PC-3 (cell line): ENCODE results near the gene URB1.

Source experiments
- EZH2 ChIP-seq: fragments of 300-600 bp; sonication (generic); IDR thresholded peaks from one replicate; pipeline ENCODE4 v1.6.1; 2017; ENCODE audit warnings: antibody characterized with exemption, mild to moderate bottlenecking, low read length; ENCODE audit not compliant: unreplicated experiment
- EZH2phosphoT487 ChIP-seq: fragments of 300-600 bp; sonication (generic); IDR thresholded peaks from 2 replicates; pipeline ENCODE4 v1.6.1; 2018; ENCODE audit warnings: mild to moderate bottlenecking, antibody characterized with exemption, low read length, borderline replicate concordance
- TF ChIP-seq, protein P1 (sequence below): fragments of 300-600 bp; sonication (generic); conservative IDR thresholded peaks from 2 replicates; pipeline ENCODE4 v1.5.1; 2017; ENCODE audit warnings: antibody characterized with exemption, low read depth, mild to moderate bottlenecking, low read length

DNA sequence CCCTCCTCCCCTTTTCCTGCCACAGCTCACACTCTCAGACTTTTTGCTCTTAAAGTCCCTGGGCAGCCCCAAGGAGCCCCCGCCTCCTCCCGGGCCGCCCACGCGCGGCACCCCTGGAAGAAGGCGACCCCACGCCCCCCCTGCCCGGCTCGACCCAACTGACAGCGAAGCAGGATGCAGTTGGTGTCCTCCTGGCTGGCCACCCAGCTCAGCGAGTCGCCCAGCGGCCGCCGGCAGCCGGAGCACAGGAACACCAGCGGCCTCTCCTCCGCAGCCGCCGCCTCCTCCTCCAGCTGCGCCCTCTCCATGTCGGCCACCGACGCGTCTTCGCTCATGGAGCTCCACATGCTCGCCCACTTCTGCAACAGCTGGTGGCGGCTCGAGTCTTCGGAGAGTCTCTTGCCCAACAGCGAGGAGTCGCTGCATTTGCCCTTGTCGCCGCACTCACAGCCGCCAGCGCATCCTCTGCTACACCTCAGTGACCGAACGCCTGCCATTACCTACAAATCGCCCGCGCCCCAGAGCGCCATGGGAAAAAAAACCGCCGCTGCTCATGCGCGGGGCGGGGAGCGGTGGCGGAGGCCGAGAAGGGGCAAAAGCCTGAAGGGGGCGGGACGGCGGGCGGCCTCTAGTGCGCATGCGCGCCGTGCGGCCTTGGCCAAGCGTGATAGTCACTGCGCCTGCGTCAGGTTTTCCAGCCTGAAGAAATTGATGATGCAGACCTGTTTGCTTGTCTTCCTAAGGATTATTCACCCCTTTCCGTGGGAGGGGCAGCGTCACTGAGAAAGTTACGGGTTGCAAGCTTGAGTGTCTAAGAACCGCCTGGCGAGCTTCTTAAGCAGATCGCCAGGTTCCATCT is 114.1 kb downstream of the URB1 start, which contains the start of gene MIS18A:
- TF ChIP-seq, protein P1, sequence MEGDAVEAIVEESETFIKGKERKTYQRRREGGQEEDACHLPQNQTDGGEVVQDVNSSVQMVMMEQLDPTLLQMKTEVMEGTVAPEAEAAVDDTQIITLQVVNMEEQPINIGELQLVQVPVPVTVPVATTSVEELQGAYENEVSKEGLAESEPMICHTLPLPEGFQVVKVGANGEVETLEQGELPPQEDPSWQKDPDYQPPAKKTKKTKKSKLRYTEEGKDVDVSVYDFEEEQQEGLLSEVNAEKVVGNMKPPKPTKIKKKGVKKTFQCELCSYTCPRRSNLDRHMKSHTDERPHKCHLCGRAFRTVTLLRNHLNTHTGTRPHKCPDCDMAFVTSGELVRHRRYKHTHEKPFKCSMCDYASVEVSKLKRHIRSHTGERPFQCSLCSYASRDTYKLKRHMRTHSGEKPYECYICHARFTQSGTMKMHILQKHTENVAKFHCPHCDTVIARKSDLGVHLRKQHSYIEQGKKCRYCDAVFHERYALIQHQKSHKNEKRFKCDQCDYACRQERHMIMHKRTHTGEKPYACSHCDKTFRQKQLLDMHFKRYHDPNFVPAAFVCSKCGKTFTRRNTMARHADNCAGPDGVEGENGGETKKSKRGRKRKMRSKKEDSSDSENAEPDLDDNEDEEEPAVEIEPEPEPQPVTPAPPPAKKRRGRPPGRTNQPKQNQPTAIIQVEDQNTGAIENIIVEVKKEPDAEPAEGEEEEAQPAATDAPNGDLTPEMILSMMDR: no peak
- no peak for TF ChIP-seq EZH2
- no peak for TF ChIP-seq EZH2phosphoT487
